NOMO-1 treated with DMSO at 0.1 percent for 48 hours (cell line): ENCODE data around the gene TPM2.

ENCODE experiments used
- DNase-seq: peaks from one replicate; lab custom pipeline; 2025; ENCODE audit not compliant: unreplicated experiment; lab: John Stamatoyannopoulos, UW

TPM2 gene

DNA sequence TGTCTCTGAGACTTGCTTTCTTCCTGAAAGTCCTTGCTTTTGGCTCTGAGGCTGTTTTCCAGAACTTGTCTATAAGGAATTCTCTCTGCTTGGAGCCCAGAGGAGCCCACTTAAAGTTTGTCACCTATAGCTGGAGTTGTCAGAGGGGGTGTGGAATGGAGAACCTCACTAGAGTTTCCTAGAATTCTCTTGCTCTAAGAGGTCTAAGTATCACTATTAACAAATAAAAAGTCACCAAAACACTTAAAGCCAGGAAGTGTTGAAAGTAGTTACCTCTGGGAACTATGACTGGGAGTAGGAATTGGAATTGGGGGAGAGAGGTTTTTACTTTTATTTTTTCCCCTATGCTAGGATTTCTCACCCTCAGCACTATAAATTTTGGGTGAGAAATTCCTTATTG lies 54.0 kb downstream of the TPM2 start:
- no peak for DNase-seq
